HCT116 (cell line): Measurements from ENCODE around the gene ZNF750. TPM values are rescaled to one million over a fixed set of nuclear protein-coding genes. Genes with fewer than 3 reads are reported as not detected.

ENCODE experiments used
- ATAC-seq: fragments of 200-7000 bp; cut with Tn5 transposase; 2 replicates; pipeline ENCODE4 v1.9.1; 2020; ENCODE audit warnings: mild to moderate bottlenecking, moderate library complexity
- BruUV-seq: library from RNA; stranded (reverse); fragments of 400-500 nt; replicated peaks from 2 replicates; lab custom pipeline; 2021; lab: Mats Ljungman, UMichigan
- CTCF ChIA-PET: fragments of 300-600 bp; sonication (Branson Sonifier 250); formaldehyde crosslinking; loops from one replicate; lab custom pipeline; 2021; ENCODE audit warnings: antibody characterized with exemption; lab: Charles Lee
- POLR2A ChIA-PET: fragments of 300-600, 350-600 bp; sonication (Branson Sonifier 250); formaldehyde crosslinking; loops from one replicate; lab custom pipeline; 2021; ENCODE audit warnings: antibody characterized with exemption; lab: Charles Lee
- RAD21 ChIA-PET, 2 experiments: fragments of 300-600 bp; sonication (Branson Sonifier 250); formaldehyde crosslinking; loops; one replicate each; lab custom pipeline; 2023; ENCODE audit warnings: low total read pairs in 2 of 2; ENCODE audit not compliant: uncharacterized antibody in 2 of 2, unreplicated experiment in 2 of 2, low non-redundant PET in 1 of 2; lab: Charles Lee
- DNase-seq: peaks from one replicate; pipeline ENCODE4 v3.0.0-alpha.2; 2010; ENCODE audit warnings: low read depth, low spot score
- H2AFZ ChIP-seq: fragments of 200-600 bp; shearing (Covaris generic), sonication (generic); 2 replicates; pipeline ENCODE4 v1.6.1; 2017; ENCODE audit warnings: low read depth, mixed run types, mixed read lengths, antibody characterized with exemption, low read length; ENCODE audit not compliant: poor library complexity, severe bottlenecking
- H3K27ac ChIP-seq: 2 replicates; pipeline ENCODE4 v1.5.1; 2012; ENCODE audit warnings: low read depth, low read length
- H3K27me3 ChIP-seq: fragments of 200-600 bp; sonication (generic); 2 replicates; pipeline ENCODE4 v1.6.1; 2016; ENCODE audit warnings: mixed run types, low read length, mixed read lengths; ENCODE audit not compliant: insufficient read depth
- H3K36me3 ChIP-seq, 2 experiments: fragments of 200-500 bp in 1 of 2; fragments of 200-600 bp in 1 of 2; sonication (Bioruptor generic) in 1 of 2; sonication (generic) in 1 of 2; 2 replicates each; pipeline versions ENCODE4 v1.5.1 to v1.6.1; 2014 to 2016; ENCODE audit warnings: low read length in 2 of 2, inconsistent platforms in 1 of 2, mixed read lengths in 1 of 2, mixed run types in 1 of 2; ENCODE audit not compliant: insufficient read depth in 2 of 2, control insufficient read depth in 1 of 2
- H3K4me1 ChIP-seq, 2 experiments: fragments of 200-600 bp in 1 of 2; sonication (generic) in 1 of 2; 2 replicates each; pipeline versions ENCODE4 v1.5.1 to v1.6.1; 2012 to 2017; ENCODE audit warnings: low read length in 2 of 2, inconsistent platforms in 1 of 2, mild to moderate bottlenecking in 1 of 2, mixed read lengths in 1 of 2, mixed run types in 1 of 2, moderate library complexity in 1 of 2; ENCODE audit not compliant: insufficient read depth in 2 of 2, control insufficient read depth in 1 of 2
- H3K4me2 ChIP-seq: fragments of 200-600 bp; sonication (generic); 2 replicates; pipeline ENCODE4 v1.6.1; 2017; ENCODE audit warnings: mixed run types, low read length, mixed read lengths
- H3K4me3 ChIP-seq, 2 experiments: fragments of 200-600 bp in 1 of 2; sonication (generic) in 1 of 2; replicated peaks in 1 of 2; 2 replicates each; pipeline ENCODE4 v1.5.1; 2011 to 2016; ENCODE audit warnings: low read length in 2 of 2, control low read depth in 1 of 2, low read depth in 1 of 2, mild to moderate bottlenecking in 1 of 2, mixed read lengths in 1 of 2, mixed run types in 1 of 2
- H3K79me2 ChIP-seq: fragments of 200-600 bp; sonication (generic); 2 replicates; pipeline ENCODE4 v1.6.1; 2017; ENCODE audit warnings: mild to moderate bottlenecking, mixed run types, low read length, moderate library complexity, mixed read lengths; ENCODE audit not compliant: insufficient read depth
- H3K9ac ChIP-seq: fragments of 200-600 bp; sonication (generic); 2 replicates; pipeline ENCODE4 v1.6.1; 2016; ENCODE audit warnings: low read length, mixed read lengths
- H3K9me2 ChIP-seq: fragments of 200-600 bp; sonication (generic), shearing (Covaris generic); 2 replicates; pipeline ENCODE4 v1.6.1; 2017; ENCODE audit warnings: mixed run types, mild to moderate bottlenecking, moderate library complexity; ENCODE audit not compliant: insufficient read depth
- H3K9me3 ChIP-seq, 2 experiments: fragments of 200-500 bp in 1 of 2; fragments of 200-600 bp in 1 of 2; sonication (Bioruptor generic) in 1 of 2; sonication (generic) in 1 of 2; 2 replicates each; pipeline ENCODE4 v1.6.1; 2014 to 2017; ENCODE audit warnings: low read length in 2 of 2, mixed read lengths in 2 of 2, inconsistent platforms in 1 of 2, low read depth in 1 of 2, mild to moderate bottlenecking in 1 of 2, mixed run types in 1 of 2, moderate library complexity in 1 of 2; ENCODE audit not compliant: control insufficient read depth in 1 of 2, insufficient read depth in 1 of 2
- H4K20me1 ChIP-seq: fragments of 200-600 bp; sonication (generic), shearing (Covaris generic); 2 replicates; pipeline ENCODE4 v1.6.1; 2017; ENCODE audit warnings: mixed run types, mild to moderate bottlenecking, moderate library complexity; ENCODE audit not compliant: insufficient read depth
- CBX3 ChIP-seq: IDR thresholded peaks from 2 replicates; pipeline ENCODE4 v1.6.1; 2012; ENCODE audit warnings: low read depth
- CTCF ChIP-seq, 3 experiments: fragments of 200-600 bp in 1 of 3; sonication (generic) in 1 of 3; IDR thresholded peaks in 2 of 3; conservative IDR thresholded peaks in 1 of 3; 2 replicates each; pipeline ENCODE4 v1.5.1; 2012 to 2017; ENCODE audit warnings: low read depth in 2 of 3, low read length in 2 of 3, antibody characterized with exemption in 1 of 3, borderline replicate concordance in 1 of 3, control low read depth in 1 of 3, mild to moderate bottlenecking in 1 of 3, mixed read lengths in 1 of 3, mixed run types in 1 of 3, moderate library complexity in 1 of 3; ENCODE audit not compliant: insufficient read depth in 1 of 3
- EZH2phosphoT487 ChIP-seq: fragments of 200-600 bp; IDR thresholded peaks from 2 replicates; pipeline ENCODE4 v1.6.1; 2018; ENCODE audit warnings: antibody characterized with exemption, borderline replicate concordance
- POLR2A ChIP-seq: IDR thresholded peaks from 2 replicates; pipeline ENCODE4 v1.7.0; 2011; ENCODE audit warnings: borderline replicate concordance; ENCODE audit not compliant: insufficient read depth, insufficient read length; ENCODE audit errors: extremely low read depth
- POLR2AphosphoS5 ChIP-seq: IDR thresholded peaks from 2 replicates; pipeline ENCODE4 v1.6.1; 2011; ENCODE audit warnings: mild to moderate bottlenecking, low read depth, low read length, moderate library complexity
- TCF7L2 ChIP-seq: IDR thresholded peaks from 2 replicates; pipeline ENCODE4 v1.7.0; 2011; ENCODE audit warnings: borderline replicate concordance, inconsistent platforms; ENCODE audit not compliant: insufficient read depth, insufficient read length; ENCODE audit errors: extremely low read depth
- YY1 ChIP-seq: IDR thresholded peaks from 2 replicates; pipeline ENCODE4 v1.6.1; 2011; ENCODE audit warnings: low read length, low read depth, moderate library complexity, mild to moderate bottlenecking; ENCODE audit not compliant: insufficient replicate concordance; ENCODE audit errors: extremely low read depth
- intact Hi-C: fragments of 100-400 bp; cut with micrococcal nuclease; formaldehyde crosslinking; loops from 2 replicates; pipeline ENCODE4 v1.10.0; 2022
- total RNA-seq: library from RNA; stranded (reverse); gene quantifications from one replicate; pipeline ENCODE4 v1.2.1, GENCODE V29; 2021; ENCODE audit not compliant: unreplicated experiment

ZNF750 gene
- total RNA-seq, 1 experiment from 2014 or later = not detected

GRCh38 chr17:82844796-82845162 lies 5.0 kb upstream of the ZNF750 start:
- Histone ChIP-seq H3K4me1 (no peaks in the 10 kb centered on the region), H3K36me3 (no peaks in the 10 kb centered on the region; a peak in 1 of 4 replicates), H3K9me3 (no peaks in the 10 kb centered on the region), H3K9me2 (no peaks in the 10 kb centered on the region), H2AFZ (no peak overlapping the region), H4K20me1 (no peaks in the 10 kb centered on the region), H3K9ac (no peak overlapping the region), H3K27ac (no peak overlapping the region), H3K79me2 (no peaks in the 10 kb centered on the region), H3K27me3 (no peaks in the 10 kb centered on the region), H3K4me2 (no peak overlapping the region), H3K4me3 (no peak overlapping the region)
- intact Hi-C loops = no loop called here
- ChIA-PET CTCF (no interaction called here), RAD21 (no interaction called here), POLR2A (no interaction called here)
- TF ChIP-seq EZH2phosphoT487 (no peak), YY1 (no peak), POLR2AphosphoS5 (no peak), CBX3 (no peak), POLR2A (no peak), TCF7L2 (no peak), CTCF (IDR thresholded peaks at IDR 0.05 in 2 of 3, conservative IDR thresholded peaks at IDR 0.05 in 1 of 3; ENCODE audit: borderline replicate concordance in 1 of 3, insufficient read depth in 1 of 3, low read depth in 2 of 3, low read length in 2 of 3) (no peak)
- BruUV-seq = no TSS peak
- ATAC-seq = 0 out of 2 replicates have a peak, but pooled peaks have one; percentile 3
- DNase-seq = no peak
